Sciatic nerve (tissue), 2 donors: ENCODE measurements around the gene RAB21. TPM values are rescaled to one million over a fixed set of nuclear protein-coding genes. Genes with fewer than 3 reads are reported as not detected.

Experiments used
- ATAC-seq: fragments of 200-7000 bp; cut with Tn5 transposase; one replicate; pipeline ENCODE4 v1.9.1; 2020; ENCODE audit warnings: mild to moderate bottlenecking, moderate library complexity
- DNase-seq: peaks from one replicate; pipeline ENCODE4 v3.0.0-alpha.2; 2020; ENCODE audit warnings: low spot score
- intact Hi-C: fragments of 100-400 bp; cut with DNase I; formaldehyde crosslinking; loops from one replicate; pipeline ENCODE4 v1.14.2; 2022
- total RNA-seq: library from RNA; stranded (reverse); fragmentation: NEBNext Ultra II Directional; extraction: Animal tissue kit (Norgen Biotek cat#: 25700); gene quantifications from one replicate; pipeline ENCODE4 v1.2.1, GENCODE V29; 2021
- donor health status: DM: no; HTN: no; CAD: no.
- donor health status: DM: no; HTN: no; CAD: no.

Gene RAB21
- 73.3 TPM for total RNA-seq

GRCh38 chr12:71754461-71755145 lies at the start of gene RAB21:
RAB21 (plus strand) TSS chr12:71754863; CDS start chr12:71755130, 267 bp downstream.
- DNase-seq (peak; percentile 99), ATAC-seq (peak; percentile 99)
- intact Hi-C loops, result no loop called here

- intact Hi-C loops, result no loop called here
- ATAC-seq (no peak), DNase-seq (no peak)
These were observed 49.7 kb upstream of the RAB21 start for GRCh38 chr12:71704920-71705319.

DNA sequence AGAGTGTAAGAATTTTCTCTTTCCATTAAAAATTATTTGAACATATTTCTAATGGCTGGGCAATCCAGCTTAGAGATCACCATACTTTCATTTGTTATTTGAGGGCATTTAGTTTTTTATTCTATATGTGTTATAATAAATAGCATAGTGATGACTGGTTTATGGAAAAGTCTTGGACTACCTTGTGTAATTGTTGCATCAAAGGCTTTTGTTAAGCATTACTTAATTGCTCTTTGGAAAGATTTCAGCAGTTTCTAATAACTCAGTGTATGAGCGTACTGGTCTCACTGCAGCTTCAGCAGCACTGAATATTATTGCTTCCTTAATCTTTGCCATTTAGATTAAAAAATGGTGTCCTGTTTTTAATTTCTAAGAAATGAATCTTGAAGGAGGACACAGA lies 46.0 kb upstream of the RAB21 start:
- intact Hi-C loops, result no loop called here
- ATAC-seq, result no peak
- no peak for DNase-seq

DNA sequence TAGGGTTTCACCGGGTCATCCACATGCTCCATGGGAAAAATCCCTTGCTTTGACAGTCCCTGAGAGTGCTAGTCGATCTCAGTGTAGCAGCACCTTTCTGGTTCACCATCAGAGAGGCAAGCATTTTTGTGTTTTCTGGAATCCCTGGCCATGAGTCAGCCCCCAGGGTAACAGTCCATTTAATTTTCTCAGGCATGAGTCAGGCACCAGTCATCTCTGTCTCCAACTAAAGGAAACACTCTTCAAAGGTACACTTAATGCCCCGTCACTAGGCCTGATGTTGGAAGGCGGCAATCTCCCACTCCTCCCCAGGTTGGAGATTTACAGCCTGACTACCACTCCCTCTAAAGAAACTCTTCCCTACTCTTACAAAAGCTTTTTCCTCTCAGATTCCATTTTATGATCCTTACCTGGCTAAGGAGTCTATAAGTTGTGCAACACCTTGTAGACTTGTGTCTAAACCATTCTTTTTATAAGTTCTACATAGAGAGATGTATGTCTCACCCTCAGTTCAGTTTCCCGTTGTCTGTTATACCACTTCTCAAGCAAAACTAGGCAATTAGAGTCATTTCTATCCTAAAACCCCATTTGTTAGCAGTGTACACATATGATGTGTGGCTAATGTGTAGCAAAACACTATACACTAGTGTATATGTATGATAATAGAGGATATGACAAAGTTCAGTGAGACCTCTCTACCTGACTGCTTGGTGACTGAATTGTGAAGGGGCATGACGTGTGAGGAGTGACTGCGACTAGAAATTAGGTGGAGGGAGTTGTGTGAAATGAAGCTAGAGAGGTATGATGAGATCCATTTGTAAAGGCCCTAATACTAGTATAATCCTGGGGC lies 44.2 kb upstream of the RAB21 start:
- intact Hi-C loops, result no loop called here
- ATAC-seq (no peak), DNase-seq (no peak)

DNA sequence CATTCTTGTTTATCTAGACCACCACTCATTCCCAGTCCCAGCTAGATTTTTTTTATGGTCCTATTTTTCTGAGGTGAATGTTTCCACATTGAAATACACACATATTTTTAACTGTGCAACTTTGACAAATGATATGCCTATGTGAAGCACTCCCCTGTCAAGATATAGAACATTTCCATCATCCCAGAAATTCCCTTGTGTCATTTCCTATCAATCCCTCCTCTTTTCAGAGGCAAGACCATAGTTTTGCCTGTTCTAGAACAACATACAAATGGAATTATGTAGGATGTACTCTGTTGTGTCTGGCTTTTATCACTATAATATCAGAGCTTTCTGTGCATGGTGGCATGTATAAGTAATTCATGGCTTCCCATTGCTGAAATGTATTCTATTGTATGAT lies 36.1 kb upstream of the RAB21 start:
- ATAC-seq (no peak), DNase-seq (no peak)
- intact Hi-C loops, result no loop called here

GRCh38 chr12:71719647-71720370 lies 34.9 kb upstream of the RAB21 start:
- intact Hi-C loops, result no loop called here
- ATAC-seq (no peak), DNase-seq (no peak)

DNA sequence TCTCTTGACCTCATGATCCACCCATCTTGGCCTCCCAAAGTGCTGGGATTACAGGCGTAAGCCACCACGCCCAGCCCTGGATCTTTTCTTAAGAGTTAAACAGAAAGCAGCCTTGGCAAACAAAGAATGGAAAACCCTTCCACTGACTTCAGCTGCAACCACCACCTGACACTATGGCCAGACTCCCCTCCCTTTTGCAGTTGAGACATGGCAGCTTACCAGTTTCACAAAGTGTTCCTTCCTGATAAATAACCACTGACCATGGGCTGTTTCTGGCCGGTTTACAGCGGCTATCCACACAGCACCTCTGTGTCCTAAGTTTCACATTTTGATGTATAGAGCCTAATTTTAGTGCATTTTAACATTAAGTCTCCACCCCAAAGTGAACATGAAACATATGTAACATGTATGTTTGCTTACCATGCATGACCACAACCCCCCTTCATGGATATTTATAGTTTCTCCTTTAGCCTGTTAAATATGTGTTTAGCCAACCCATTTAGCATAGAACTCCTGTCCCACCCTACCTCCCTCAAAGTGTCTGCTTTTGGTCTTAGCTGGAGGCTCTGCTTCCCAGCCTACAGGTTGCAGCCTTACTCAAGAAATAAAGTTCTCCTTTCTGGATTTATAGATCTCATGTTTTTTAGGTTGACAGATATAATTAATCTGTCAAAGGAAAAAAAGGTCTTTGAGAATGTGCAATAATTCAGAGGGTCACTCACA lies 32.7 kb upstream of the RAB21 start:
- no peak for DNase-seq
- peak; percentile 29 for ATAC-seq
- intact Hi-C loops, result no loop called here

DNA sequence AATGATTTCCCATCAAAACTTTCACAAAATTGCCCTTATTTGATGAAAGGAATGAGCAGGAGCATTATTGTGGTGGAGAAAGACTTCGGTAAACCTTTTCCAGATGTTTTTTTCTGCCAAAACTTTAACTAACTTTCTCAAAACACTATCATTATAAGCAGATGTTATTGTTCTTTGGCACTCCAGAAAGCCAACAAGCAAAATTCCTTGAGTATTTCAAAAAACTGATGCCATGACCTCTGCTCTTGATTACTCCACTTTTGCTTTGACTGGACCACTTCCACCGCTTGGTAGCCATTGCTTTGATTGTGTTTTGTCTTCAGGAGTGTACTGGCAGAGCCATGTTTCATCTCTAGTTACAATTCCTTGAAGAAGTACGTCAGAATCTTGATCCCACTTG lies 29.7 kb upstream of the RAB21 start:
- ATAC-seq, result peak; percentile 90
- intact Hi-C loops, result no loop called here
- DNase-seq, result no peak

DNA sequence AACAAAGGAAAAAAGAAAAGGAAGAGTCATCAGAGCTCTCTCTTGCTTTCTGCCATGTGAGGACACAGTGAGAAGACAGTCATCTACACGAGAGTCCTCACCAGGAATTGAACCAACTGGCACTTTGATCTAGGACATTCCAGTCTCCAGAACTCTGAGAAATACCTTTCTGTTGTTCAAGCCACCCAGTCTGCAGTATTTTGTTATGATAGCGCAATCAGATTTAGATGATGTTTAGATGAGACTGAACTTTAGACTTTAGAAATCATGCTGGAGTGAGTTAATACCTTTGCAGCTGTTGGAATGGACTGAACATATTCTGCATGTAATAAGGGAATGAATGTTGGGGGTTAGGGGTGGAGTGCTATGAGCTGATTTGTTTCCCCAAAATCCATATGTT lies 28.1 kb upstream of the RAB21 start:
- intact Hi-C loops, result no loop called here
- no peak for DNase-seq
- no peak for ATAC-seq

GRCh38 chr12:71727958-71728357 lies 26.7 kb upstream of the RAB21 start:
- ATAC-seq (no peak), DNase-seq (no peak)
- intact Hi-C loops, result no loop called here

GRCh38 chr12:71730936-71731335 lies 23.7 kb upstream of the RAB21 start:
- DNase-seq (no peak), ATAC-seq (no peak)
- intact Hi-C loops, result no loop called here

GRCh38 chr12:71731439-71732356 lies 23.0 kb upstream of the RAB21 start:
- no peak for ATAC-seq
- intact Hi-C loops, result no loop called here
- no peak for DNase-seq

DNA sequence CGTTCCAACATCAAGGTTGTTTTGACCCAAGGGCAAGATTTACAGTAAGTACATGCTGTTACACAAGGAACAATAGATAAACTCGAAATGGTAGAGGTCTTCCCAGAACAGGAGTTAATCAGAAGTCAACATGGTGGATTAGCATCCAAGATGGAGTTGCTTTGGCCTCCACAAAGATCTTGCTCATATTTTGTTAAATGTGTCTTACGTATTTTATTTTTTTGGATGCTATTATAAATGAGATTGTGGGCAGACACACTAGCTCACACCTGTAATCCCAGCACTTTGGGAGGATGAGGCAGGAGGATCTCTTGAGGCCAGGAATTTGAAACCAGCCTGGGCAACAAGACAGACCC lies 22.3 kb upstream of the RAB21 start:
- intact Hi-C loops, result no loop called here
- no peak for DNase-seq
- ATAC-seq, result no peak

DNA sequence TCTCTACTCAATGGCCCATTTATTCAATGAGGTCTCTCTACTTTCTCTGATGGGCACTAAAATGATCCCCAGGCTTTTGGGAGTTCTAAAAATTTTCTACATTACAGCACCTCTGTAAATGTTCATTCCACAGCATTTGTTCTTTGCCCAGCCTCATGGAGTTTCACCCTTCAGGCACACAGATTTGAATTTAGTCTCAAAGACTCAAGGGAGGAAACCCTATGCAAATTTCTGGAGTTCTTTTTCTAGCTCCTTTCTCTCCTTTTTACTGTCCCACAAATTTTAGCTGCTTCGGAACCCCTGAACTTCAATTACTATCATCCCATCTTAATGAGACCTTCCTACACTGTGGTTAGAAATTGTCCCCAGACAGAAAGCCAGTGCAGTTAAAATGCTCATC lies 17.5 kb upstream of the RAB21 start:
- ATAC-seq (no peak), DNase-seq (no peak)
- intact Hi-C loops, result no loop called here

DNA sequence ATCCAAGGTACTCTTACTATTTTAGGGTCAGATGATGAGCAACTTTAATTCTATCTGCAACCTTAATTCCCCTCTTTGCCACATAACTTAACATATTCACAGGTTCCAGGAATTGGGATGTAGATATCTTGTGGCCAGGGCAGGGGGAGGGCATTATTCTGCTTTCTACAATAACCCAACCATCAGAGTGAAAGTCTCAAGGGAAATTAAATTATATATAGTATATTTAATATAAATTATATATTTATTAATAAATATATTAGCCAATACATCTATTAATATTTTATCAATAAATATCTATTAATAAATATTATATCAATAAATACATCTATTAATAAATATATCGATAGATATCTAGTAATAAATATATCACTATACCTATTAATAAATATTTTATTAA lies 11.7 kb upstream of the RAB21 start:
- DNase-seq (no peak), ATAC-seq (no peak)
- intact Hi-C loops, result loop anchor here (10.0 kb wide), 1 partner anchor 318 kb away; no protein-coding TSS in a partner anchor

GRCh38 chr12:71744522-71745300 lies 10.0 kb upstream of the RAB21 start:
- no peak for DNase-seq
- no peak for ATAC-seq
- intact Hi-C loops, result loop anchor here (10.0 kb wide), 1 partner anchor 320 kb away; no protein-coding TSS in a partner anchor

DNA sequence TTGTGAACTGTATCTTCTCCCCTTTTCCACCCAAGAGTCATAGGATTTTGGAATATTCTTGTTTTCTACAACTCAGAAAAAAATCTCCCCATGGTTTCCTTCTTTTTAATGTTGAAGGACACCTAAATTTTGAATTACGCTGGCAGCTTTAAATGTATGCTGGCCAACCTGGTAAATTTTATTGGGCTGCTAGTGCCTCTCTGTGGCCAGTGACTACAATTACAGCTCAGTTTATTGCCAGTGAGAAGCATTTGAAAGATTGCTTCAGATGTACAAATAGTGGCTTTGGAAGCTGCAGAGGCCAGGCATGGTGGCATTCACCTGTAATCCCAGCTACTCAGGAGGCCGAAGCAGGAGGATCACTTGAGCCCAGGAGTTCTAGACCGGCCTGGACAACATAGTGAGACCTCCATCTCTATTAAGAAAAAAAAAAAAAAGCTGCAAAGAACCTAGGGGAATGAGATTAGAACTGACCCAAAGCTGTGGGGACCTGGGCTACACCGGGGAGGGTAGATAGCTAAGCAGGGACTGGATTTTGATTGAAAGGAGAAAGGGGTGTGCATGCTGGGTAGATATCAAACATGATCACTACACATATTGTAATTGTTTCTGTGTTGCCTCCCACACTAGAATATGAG lies 7.6 kb upstream of the RAB21 start:
- ATAC-seq (peak; percentile 86), DNase-seq (no peak)
- intact Hi-C loops, result loop anchor here (10.0 kb wide), 1 partner anchor 322 kb away; no protein-coding TSS in a partner anchor
